K562 (cell line): ENCODE measurements around the gene NEK2. TPM values are rescaled to one million over a fixed set of nuclear protein-coding genes. Genes with fewer than 3 reads are reported as not detected.

Experiments
- BHLHE40 ChIP-seq: IDR thresholded peaks from 2 replicates; pipeline ENCODE4 v1.6.1; 2011; ENCODE audit warnings: low read length, improper control_type of control experiment
- CBX3 ChIP-seq, 2 experiments: IDR thresholded peaks; 1 replicate in 1 of 2; 2 replicates in 1 of 2; pipeline ENCODE4 v1.6.1; 2012; ENCODE audit warnings: inconsistent platforms in 2 of 2, low read length in 2 of 2, borderline replicate concordance in 1 of 2, control low read depth in 1 of 2
- CREB5 ChIP-seq: fragments of 250-450 bp; sonication (Bioruptor Pico); IDR thresholded peaks from 2 replicates; pipeline ENCODE4 v1.5.0; 2020; ENCODE audit warnings: mild to moderate bottlenecking
- DMBX1 ChIP-seq: fragments of 250-450 bp; sonication (Bioruptor Pico); IDR thresholded peaks from 2 replicates; pipeline ENCODE4 v1.8.0; 2022; ENCODE audit warnings: inconsistent platforms, mild to moderate bottlenecking, moderate library complexity, borderline replicate concordance
- ETV1 ChIP-seq: fragments of 450-650 bp; conservative IDR thresholded peaks from 2 replicates; pipeline ENCODE4 v1.6.1; 2016; ENCODE audit warnings: missing genetic modification characterization, control low read depth, low read depth, missing compliant biosample characterization
- HNRNPK ChIP-seq: fragments of 200-400 bp; formaldehyde crosslinking; IDR thresholded peaks from one replicate; pipeline ENCODE4 v1.6.1; 2018; ENCODE audit warnings: mild to moderate bottlenecking, low read depth, low read length; ENCODE audit not compliant: poor library complexity, severe bottlenecking
- IFI16 ChIP-seq: fragments of 250-450 bp; sonication (Bioruptor Pico); IDR thresholded peaks from 2 replicates; pipeline ENCODE4 v2.1.2; 2022; ENCODE audit warnings: mild to moderate bottlenecking, inconsistent platforms
- KAT2B ChIP-seq: IDR thresholded peaks from one replicate; pipeline ENCODE4 v1.6.1; 2012; ENCODE audit warnings: low read depth, mild to moderate bottlenecking, control low read depth, inconsistent platforms, low read length, moderate library complexity
- KLF13 ChIP-seq: fragments of 450-650 bp; IDR thresholded peaks from 2 replicates; pipeline ENCODE4 v1.6.1; 2016; ENCODE audit warnings: missing genetic modification characterization, low read depth, mild to moderate bottlenecking, missing compliant biosample characterization, moderate library complexity, borderline replicate concordance
- MEF2A ChIP-seq: IDR thresholded peaks from 2 replicates; pipeline ENCODE4 v1.6.1; 2011; ENCODE audit warnings: low read depth, mild to moderate bottlenecking, low read length, moderate library complexity; ENCODE audit not compliant: control insufficient read depth
- NR4A1 ChIP-seq, 2 experiments: fragments of 250-450 bp in 1 of 2; fragments of 450-650 bp in 1 of 2; sonication (Bioruptor Pico) in 1 of 2; IDR thresholded peaks; 2 replicates each; pipeline versions ENCODE4 v1.4.0 to v1.6.1; 2016 to 2020; ENCODE audit warnings: mild to moderate bottlenecking in 2 of 2, missing compliant biosample characterization in 1 of 2, missing genetic modification characterization in 1 of 2, moderate library complexity in 1 of 2
- NUFIP1 ChIP-seq: fragments of 450-650 bp; IDR thresholded peaks from 2 replicates; pipeline ENCODE4 v1.6.1; 2018; ENCODE audit not compliant: partially characterized antibody
- RBBP5 ChIP-seq: fragments of 200-600 bp; sonication (generic); IDR thresholded peaks from 2 replicates; pipeline ENCODE4 v1.6.1; 2012; ENCODE audit warnings: borderline replicate concordance, mild to moderate bottlenecking, low read length, control low read depth, inconsistent platforms; ENCODE audit not compliant: insufficient read depth, poor library complexity, severe bottlenecking
- XRCC5 ChIP-seq: fragments of 200-400 bp; formaldehyde crosslinking; IDR thresholded peaks from 2 replicates; pipeline ENCODE4 v1.6.1; 2017; ENCODE audit warnings: low read depth, mild to moderate bottlenecking, low read length
- ZFP36 ChIP-seq: fragments of 150-350 bp; IDR thresholded peaks from 2 replicates; pipeline ENCODE4 v1.6.1; 2018; ENCODE audit warnings: low read length, low read depth; ENCODE audit not compliant: partially characterized antibody
- polyA plus RNA-seq, 8 experiments: library from polyadenylated mRNA; depleted of rRNA in 4 of 8; stranded (reverse) in 5 of 8; unstranded in 3 of 8; fragments of >200 nt; fragmentation: Nextera tagmentation in 2 of 8; fragmentation: Illumina TruSeq in 1 of 8; extraction: Ambion mirVana in 2 of 8; extraction: Trizol in 1 of 8; gene quantifications; 2 replicates each; pipeline versions ENCODE4 v1.2.1 to v1.2.3, GENCODE V29; 2011 to 2014; ENCODE audit warnings: inconsistent platforms in 1 of 8, missing spikeins in 1 of 8
- total RNA-seq, 7 experiments: library from RNA; depleted of rRNA in 6 of 7; stranded (reverse); fragments of >200 nt in 6 of 7; fragmentation: Illumina TruSeq in 2 of 7; extraction: Trizol in 2 of 7; gene quantifications; 2 replicates each; pipeline versions ENCODE4 v1.2.1 to v1.2.3, GENCODE V29; 2011 to 2021; ENCODE audit warnings: low replicate concordance in 1 of 7
- TF ChIP-seq, protein P1 (sequence below), 2 experiments: fragments of 450-650 bp; formaldehyde crosslinking in 1 of 2; IDR thresholded peaks; 2 replicates each; pipeline versions ENCODE4 v1.4.0 to v1.6.1; 2014 to 2020; ENCODE audit warnings: mild to moderate bottlenecking in 2 of 2, borderline replicate concordance in 1 of 2, low read depth in 1 of 2
- TF ChIP-seq, protein P2 (sequence below): fragments of 450-650 bp; formaldehyde crosslinking; IDR thresholded peaks from 2 replicates; pipeline ENCODE4 v1.4.0; 2022; ENCODE audit warnings: missing genetic modification characterization

NEK2 gene
- total and polyA plus RNA-seq, 9 of the 15 experiments (the other 6 are each of a cell fraction or from before 2014, with no cell fraction given): 30.0 to 74.7 (median 66.4) TPM

- TF ChIP-seq, protein P1, sequence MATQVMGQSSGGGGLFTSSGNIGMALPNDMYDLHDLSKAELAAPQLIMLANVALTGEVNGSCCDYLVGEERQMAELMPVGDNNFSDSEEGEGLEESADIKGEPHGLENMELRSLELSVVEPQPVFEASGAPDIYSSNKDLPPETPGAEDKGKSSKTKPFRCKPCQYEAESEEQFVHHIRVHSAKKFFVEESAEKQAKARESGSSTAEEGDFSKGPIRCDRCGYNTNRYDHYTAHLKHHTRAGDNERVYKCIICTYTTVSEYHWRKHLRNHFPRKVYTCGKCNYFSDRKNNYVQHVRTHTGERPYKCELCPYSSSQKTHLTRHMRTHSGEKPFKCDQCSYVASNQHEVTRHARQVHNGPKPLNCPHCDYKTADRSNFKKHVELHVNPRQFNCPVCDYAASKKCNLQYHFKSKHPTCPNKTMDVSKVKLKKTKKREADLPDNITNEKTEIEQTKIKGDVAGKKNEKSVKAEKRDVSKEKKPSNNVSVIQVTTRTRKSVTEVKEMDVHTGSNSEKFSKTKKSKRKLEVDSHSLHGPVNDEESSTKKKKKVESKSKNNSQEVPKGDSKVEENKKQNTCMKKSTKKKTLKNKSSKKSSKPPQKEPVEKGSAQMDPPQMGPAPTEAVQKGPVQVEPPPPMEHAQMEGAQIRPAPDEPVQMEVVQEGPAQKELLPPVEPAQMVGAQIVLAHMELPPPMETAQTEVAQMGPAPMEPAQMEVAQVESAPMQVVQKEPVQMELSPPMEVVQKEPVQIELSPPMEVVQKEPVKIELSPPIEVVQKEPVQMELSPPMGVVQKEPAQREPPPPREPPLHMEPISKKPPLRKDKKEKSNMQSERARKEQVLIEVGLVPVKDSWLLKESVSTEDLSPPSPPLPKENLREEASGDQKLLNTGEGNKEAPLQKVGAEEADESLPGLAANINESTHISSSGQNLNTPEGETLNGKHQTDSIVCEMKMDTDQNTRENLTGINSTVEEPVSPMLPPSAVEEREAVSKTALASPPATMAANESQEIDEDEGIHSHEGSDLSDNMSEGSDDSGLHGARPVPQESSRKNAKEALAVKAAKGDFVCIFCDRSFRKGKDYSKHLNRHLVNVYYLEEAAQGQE (IDR thresholded peaks at IDR 0.05; ENCODE audit: borderline replicate concordance): no peak
- TF ChIP-seq, protein P1 (CRISPR knock-in tag; IDR thresholded peaks at IDR 0.05; ENCODE audit: low read depth): no peak
- TF ChIP-seq, protein P2, sequence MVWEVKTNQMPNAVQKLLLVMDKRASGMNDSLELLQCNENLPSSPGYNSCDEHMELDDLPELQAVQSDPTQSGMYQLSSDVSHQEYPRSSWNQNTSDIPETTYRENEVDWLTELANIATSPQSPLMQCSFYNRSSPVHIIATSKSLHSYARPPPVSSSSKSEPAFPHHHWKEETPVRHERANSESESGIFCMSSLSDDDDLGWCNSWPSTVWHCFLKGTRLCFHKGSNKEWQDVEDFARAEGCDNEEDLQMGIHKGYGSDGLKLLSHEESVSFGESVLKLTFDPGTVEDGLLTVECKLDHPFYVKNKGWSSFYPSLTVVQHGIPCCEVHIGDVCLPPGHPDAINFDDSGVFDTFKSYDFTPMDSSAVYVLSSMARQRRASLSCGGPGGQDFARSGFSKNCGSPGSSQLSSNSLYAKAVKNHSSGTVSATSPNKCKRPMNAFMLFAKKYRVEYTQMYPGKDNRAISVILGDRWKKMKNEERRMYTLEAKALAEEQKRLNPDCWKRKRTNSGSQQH (CRISPR knock-in tag): no peak
- no peak for TF ChIP-seq MEF2A
- TF ChIP-seq ETV1 (tag): no peak
- no peak for TF ChIP-seq XRCC5
- no peak for TF ChIP-seq RBBP5
- no peak for TF ChIP-seq DMBX1 (CRISPR knock-in tag)
- no peak for TF ChIP-seq NR4A1 (CRISPR knock-in tag; IDR thresholded peaks at IDR 0.05)
- TF ChIP-seq NR4A1 (tag; IDR thresholded peaks at IDR 0.05): peak; percentile 54; the same call in 1 of the 2 replicates
- no peak for TF ChIP-seq KAT2B
- no peak for TF ChIP-seq NUFIP1
- no peak for TF ChIP-seq CREB5
- no peak for TF ChIP-seq CBX3 (IDR thresholded peaks at IDR 0.05; ENCODE audit: borderline replicate concordance in 1 of 2, low read length in 2 of 2)
- TF ChIP-seq HNRNPK: no peak
- no peak for TF ChIP-seq ZFP36
- no peak for TF ChIP-seq KLF13 (tag)
- no peak for TF ChIP-seq BHLHE40
- TF ChIP-seq IFI16 (CRISPR knock-in tag): no peak
Observed at GRCh38 chr1:211613951-211614350, 61.5 kb downstream of the NEK2 start (continued).
